Measurements from ENCODE around the gene LAMA3. TPM values are rescaled to one million over a fixed set of nuclear protein-coding genes. Genes with fewer than 3 reads are reported as not detected.

Gene LAMA3
- total and polyA plus RNA-seq, 2 of the 13 experiments (the other 11 are each of a cell fraction or from before 2014, with no cell fraction given): 0.45 to 2.2 TPM

DNA sequence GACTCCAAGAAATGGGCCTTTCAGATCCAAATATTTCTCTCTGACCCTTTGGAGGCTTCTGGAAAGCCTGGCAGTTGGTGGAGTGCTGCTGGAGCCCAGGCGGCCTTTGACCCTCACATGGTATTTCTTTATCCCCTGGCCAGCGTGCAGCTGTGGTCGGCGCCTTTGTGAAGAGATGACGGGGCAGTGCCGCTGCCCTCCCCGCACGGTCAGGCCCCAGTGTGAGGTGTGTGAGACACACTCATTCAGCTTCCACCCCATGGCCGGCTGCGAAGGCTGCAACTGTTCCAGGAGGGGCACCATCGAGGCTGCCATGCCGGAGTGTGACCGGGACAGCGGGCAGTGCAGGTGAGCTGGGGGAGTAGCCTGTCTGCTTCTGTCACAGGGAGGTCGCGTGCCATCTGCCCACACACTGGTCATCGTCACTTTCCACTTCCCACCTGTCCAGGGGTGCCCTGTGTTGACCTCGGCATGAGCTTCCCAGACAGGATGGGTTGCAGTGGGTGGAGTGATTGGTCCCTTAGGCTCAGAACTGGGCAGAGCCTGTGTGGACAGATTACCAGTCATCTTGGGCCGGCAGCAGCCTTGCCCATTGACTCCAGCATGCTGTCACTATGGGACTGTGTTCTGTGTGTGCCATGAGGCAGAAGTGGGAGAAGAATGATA lies 158.2 kb downstream of the LAMA3 start (continued):
- TF ChIP-seq, protein P1, sequence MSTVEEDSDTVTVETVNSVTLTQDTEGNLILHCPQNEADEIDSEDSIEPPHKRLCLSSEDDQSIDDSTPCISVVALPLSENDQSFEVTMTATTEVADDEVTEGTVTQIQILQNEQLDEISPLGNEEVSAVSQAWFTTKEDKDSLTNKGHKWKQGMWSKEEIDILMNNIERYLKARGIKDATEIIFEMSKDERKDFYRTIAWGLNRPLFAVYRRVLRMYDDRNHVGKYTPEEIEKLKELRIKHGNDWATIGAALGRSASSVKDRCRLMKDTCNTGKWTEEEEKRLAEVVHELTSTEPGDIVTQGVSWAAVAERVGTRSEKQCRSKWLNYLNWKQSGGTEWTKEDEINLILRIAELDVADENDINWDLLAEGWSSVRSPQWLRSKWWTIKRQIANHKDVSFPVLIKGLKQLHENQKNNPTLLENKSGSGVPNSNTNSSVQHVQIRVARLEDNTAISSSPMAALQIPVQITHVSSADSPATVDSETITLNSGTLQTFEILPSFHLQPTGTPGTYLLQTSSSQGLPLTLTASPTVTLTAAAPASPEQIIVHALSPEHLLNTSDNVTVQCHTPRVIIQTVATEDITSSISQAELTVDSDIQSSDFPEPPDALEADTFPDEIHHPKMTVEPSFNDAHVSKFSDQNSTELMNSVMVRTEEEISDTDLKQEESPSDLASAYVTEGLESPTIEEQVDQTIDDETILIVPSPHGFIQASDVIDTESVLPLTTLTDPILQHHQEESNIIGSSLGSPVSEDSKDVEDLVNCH (CRISPR knock-in tag; IDR thresholded peaks at IDR 0.05): no peak
- TF ChIP-seq NR2F6 (IDR thresholded peaks at IDR 0.05) (peak; percentile 43), NR2F6 (CRISPR knock-in tag; IDR thresholded peaks at IDR 0.05) (peak; percentile 43; the same call in 1 of the 2 replicates), PITX1 (CRISPR knock-in tag; IDR thresholded peaks at IDR 0.05) (peak; percentile 40; the same call in 1 of the 2 replicates), ZNF724P (CRISPR knock-in tag; IDR thresholded peaks at IDR 0.05; ENCODE audit: borderline replicate concordance) (0 out of 2 replicates have a peak, but pooled peaks have one; percentile 60), DMAP1 (CRISPR knock-in tag; IDR thresholded peaks at IDR 0.05) (0 out of 2 replicates have a peak, but pooled peaks have one; percentile 21)
- TF ChIP-seq, protein P2, sequence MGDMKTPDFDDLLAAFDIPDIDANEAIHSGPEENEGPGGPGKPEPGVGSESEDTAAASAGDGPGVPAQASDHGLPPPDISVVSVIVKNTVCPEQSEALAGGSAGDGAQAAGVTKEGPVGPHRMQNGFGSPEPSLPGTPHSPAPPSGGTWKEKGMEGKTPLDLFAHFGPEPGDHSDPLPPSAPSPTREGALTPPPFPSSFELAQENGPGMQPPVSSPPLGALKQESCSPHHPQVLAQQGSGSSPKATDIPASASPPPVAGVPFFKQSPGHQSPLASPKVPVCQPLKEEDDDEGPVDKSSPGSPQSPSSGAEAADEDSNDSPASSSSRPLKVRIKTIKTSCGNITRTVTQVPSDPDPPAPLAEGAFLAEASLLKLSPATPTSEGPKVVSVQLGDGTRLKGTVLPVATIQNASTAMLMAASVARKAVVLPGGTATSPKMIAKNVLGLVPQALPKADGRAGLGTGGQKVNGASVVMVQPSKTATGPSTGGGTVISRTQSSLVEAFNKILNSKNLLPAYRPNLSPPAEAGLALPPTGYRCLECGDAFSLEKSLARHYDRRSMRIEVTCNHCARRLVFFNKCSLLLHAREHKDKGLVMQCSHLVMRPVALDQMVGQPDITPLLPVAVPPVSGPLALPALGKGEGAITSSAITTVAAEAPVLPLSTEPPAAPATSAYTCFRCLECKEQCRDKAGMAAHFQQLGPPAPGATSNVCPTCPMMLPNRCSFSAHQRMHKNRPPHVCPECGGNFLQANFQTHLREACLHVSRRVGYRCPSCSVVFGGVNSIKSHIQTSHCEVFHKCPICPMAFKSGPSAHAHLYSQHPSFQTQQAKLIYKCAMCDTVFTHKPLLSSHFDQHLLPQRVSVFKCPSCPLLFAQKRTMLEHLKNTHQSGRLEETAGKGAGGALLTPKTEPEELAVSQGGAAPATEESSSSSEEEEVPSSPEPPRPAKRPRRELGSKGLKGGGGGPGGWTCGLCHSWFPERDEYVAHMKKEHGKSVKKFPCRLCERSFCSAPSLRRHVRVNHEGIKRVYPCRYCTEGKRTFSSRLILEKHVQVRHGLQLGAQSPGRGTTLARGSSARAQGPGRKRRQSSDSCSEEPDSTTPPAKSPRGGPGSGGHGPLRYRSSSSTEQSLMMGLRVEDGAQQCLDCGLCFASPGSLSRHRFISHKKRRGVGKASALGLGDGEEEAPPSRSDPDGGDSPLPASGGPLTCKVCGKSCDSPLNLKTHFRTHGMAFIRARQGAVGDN (CRISPR knock-in tag; IDR thresholded peaks at IDR 0.05): peak; percentile 65
- TF ChIP-seq, protein P3, sequence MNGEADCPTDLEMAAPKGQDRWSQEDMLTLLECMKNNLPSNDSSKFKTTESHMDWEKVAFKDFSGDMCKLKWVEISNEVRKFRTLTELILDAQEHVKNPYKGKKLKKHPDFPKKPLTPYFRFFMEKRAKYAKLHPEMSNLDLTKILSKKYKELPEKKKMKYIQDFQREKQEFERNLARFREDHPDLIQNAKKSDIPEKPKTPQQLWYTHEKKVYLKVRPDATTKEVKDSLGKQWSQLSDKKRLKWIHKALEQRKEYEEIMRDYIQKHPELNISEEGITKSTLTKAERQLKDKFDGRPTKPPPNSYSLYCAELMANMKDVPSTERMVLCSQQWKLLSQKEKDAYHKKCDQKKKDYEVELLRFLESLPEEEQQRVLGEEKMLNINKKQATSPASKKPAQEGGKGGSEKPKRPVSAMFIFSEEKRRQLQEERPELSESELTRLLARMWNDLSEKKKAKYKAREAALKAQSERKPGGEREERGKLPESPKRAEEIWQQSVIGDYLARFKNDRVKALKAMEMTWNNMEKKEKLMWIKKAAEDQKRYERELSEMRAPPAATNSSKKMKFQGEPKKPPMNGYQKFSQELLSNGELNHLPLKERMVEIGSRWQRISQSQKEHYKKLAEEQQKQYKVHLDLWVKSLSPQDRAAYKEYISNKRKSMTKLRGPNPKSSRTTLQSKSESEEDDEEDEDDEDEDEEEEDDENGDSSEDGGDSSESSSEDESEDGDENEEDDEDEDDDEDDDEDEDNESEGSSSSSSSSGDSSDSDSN (CRISPR knock-in tag; IDR thresholded peaks at IDR 0.05): 0 out of 2 replicates have a peak, but pooled peaks have one; percentile 31
- TF ChIP-seq, protein P4, sequence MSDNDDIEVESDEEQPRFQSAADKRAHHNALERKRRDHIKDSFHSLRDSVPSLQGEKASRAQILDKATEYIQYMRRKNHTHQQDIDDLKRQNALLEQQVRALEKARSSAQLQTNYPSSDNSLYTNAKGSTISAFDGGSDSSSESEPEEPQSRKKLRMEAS (IDR thresholded peaks at IDR 0.05): peak; percentile 47; the same call in 1 of the 2 replicates
- TF ChIP-seq, protein P5, sequence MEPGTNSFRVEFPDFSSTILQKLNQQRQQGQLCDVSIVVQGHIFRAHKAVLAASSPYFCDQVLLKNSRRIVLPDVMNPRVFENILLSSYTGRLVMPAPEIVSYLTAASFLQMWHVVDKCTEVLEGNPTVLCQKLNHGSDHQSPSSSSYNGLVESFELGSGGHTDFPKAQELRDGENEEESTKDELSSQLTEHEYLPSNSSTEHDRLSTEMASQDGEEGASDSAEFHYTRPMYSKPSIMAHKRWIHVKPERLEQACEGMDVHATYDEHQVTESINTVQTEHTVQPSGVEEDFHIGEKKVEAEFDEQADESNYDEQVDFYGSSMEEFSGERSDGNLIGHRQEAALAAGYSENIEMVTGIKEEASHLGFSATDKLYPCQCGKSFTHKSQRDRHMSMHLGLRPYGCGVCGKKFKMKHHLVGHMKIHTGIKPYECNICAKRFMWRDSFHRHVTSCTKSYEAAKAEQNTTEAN (CRISPR knock-in tag; conservative IDR thresholded peaks at IDR 0.05): peak; percentile 74
